PC-9 (cell line): ENCODE results near the gene LARP4B.

Experiments
- EZH2 ChIP-seq: fragments of 200-600 bp; sonication (generic); IDR thresholded peaks from 2 replicates; pipeline ENCODE4 v1.8.0; 2017; ENCODE audit warnings: antibody characterized with exemption, low read depth
- TF ChIP-seq, protein P1 (sequence below): fragments of 200-600 bp; sonication (generic); conservative IDR thresholded peaks from 2 replicates; pipeline ENCODE4 v1.6.1; 2017; ENCODE audit warnings: mixed run types, antibody characterized with exemption, mild to moderate bottlenecking, moderate library complexity

DNA sequence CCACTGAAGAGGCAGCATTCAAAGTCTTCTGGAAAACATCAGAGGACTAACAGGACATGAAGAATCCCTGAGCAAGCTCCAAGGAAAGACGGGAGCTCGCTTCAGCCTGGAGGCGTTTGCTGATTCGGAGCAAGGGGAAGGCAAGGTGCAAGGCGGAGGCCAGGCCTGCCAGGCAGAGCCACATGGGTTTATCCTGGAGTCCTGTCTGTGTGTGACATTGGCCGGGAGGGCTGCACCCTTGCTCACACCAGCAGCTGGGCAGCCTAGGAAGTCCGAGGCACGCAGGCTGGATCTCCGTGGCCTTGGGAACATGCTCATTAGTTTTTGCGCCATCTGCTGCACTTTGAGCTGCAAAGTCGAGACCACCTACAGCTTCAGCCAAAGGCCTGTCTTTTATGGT, 22.3 kb upstream of the LARP4B start:
- TF ChIP-seq, protein P1, sequence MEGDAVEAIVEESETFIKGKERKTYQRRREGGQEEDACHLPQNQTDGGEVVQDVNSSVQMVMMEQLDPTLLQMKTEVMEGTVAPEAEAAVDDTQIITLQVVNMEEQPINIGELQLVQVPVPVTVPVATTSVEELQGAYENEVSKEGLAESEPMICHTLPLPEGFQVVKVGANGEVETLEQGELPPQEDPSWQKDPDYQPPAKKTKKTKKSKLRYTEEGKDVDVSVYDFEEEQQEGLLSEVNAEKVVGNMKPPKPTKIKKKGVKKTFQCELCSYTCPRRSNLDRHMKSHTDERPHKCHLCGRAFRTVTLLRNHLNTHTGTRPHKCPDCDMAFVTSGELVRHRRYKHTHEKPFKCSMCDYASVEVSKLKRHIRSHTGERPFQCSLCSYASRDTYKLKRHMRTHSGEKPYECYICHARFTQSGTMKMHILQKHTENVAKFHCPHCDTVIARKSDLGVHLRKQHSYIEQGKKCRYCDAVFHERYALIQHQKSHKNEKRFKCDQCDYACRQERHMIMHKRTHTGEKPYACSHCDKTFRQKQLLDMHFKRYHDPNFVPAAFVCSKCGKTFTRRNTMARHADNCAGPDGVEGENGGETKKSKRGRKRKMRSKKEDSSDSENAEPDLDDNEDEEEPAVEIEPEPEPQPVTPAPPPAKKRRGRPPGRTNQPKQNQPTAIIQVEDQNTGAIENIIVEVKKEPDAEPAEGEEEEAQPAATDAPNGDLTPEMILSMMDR, result no peak
- no peak for TF ChIP-seq EZH2
